GM19395 (cell line): ENCODE measurements around the gene CIPC.

ENCODE experiments used
- ATAC-seq: cut with Tn5 transposase; IDR thresholded peaks from one replicate; pipeline ENCODE4 v1.9.1; 2021; ENCODE audit warnings: mild to moderate bottlenecking, moderate library complexity; ENCODE audit not compliant: unreplicated experiment

The CIPC gene

GRCh38 chr14:77100961-77101360 lies 2.9 kb downstream of the CIPC start:
- ATAC-seq = no peak

GRCh38 chr14:77102154-77102553 lies 4.1 kb downstream of the CIPC start:
- no peak for ATAC-seq

DNA sequence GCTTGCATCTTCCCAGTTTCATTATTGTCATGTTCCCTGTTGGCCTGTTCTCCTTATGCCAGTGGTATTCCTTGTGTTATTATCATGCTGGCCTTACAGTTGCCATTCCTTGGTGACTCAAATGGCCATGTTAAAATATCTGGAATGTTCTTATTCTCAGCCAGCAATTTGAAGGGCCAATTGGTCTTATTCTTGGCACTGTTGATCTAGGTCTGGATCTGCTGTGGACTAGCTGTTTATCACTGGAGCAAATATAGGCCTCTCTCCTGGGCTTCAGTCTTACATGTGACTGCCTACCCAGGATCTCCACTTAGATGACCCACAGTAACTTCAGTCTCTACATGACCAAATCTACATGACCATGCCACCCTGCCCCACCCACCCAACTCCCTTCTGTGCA lies 5.4 kb downstream of the CIPC start:
- ATAC-seq = no peak

DNA sequence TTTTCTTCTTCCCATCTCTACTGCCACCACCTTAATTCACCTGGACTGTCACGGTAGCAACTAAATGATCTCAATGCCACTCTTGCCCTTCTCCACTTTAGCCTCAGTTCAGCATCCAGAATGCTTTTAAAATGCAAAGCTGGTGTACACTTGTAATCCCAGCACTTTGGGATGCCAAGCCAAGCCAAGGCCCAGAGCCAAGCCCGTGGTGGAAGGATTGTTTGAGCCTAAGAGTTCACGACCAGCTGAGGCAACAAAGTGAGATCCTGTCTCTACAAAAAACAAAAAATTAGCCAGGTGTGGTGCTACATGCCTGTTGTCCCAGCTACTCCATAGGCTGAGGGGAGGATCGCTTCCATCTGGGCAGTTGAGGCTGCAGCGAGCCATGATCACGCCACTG lies 5.9 kb downstream of the CIPC start:
- no peak for ATAC-seq

- ATAC-seq = no peak
These were observed 6.3 kb downstream of the CIPC start for GRCh38 chr14:77104393-77104792.

DNA sequence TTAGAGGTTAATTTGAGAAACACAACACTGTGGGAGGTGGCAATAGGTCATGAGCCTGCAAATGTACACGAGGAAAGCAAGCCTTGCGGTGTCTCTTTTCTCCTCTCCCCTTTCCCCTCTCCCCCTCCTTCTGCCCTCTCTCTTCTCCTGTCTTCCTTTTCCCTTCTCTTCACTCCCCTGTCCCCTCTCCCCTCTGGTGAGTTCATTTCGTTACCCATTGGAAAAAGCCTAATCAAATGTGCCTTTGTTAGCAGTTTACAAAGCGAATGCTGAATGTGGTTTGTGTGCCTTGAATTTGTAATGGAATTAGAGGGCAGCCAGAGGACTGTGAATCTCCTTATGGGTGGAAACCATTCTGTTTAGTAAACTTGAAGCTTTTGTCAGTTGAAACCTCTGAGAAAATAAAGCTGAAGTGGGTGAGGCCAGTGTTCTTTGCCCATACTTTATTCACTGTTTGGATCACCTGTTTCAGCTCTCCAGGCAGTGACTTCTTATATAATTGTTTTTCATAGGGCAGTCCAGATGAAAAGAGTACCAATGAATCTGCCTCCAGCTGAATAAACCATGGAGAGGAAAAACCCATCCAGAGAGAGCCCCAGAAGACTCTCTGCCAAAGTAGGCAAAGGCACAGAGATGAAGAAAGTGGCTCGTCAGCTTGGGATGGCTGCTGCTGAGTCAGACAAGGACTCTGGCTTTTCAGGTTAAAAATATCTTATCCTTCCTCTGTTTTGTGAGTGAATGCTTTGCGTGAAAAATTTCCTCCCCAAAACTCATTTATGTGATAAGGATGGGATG lies 7.3 kb downstream of the CIPC start:
- no peak for ATAC-seq

DNA sequence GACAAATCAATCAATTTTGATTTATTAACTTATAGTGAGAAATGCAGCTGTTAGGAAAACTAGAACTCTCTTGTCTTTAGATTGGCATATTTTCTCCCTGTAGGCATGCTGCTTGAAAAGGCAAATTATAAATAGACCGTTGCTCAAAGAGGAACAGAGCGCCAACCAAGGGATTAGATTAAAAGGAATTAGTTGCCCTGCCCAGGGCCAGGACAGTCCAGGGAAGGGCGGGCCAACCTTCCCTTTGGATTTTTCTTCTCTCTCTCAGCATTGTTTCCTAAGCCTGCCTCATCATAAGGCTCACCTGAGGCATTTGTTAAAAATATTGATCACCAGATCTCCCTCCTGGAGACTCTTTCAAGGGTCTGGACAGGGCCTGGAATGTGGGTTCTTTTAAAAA lies 8.6 kb downstream of the CIPC start:
- ATAC-seq = no peak

DNA sequence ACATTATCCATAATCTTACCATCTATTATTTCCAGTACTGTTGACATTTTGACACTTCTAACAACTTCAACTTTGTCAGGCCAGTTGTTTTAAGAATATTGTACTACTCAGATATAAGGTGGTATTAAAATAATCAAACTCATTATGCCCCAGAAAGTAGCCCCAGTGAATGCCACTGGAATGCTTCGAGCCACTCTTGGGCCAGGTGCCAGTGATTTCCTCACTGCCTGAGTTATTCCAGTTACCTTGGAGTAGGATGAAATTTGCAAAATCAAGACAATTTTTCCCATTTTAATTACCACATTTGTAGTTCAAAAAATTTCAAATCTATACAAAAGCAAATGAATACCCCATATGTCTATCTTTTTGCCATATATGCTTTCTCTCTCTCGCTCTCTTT lies 9.2 kb downstream of the CIPC start:
- ATAC-seq = no peak

- ATAC-seq = no peak
These were observed 10.7 kb downstream of the CIPC start for GRCh38 chr14:77108753-77109152.

DNA sequence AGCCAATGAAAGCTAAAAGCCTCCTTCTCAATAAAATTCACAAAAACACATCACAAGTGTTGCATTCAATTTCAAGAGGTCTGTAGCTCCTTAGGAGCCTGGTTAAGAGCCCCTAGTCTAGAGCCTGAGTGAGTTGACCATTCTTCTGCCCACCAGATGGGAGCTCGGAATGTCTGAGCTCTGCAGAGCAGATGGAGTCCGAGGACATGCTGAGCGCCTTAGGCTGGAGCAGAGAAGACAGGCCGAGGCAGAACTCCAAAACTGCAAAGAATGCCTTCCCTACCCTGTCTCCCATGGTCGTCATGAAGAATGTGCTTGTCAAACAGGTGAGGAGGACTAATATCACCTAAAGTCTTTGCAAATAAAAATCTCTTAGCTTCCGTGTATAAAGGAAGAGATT lies 11.6 kb downstream of the CIPC start:
- ATAC-seq = no peak

DNA sequence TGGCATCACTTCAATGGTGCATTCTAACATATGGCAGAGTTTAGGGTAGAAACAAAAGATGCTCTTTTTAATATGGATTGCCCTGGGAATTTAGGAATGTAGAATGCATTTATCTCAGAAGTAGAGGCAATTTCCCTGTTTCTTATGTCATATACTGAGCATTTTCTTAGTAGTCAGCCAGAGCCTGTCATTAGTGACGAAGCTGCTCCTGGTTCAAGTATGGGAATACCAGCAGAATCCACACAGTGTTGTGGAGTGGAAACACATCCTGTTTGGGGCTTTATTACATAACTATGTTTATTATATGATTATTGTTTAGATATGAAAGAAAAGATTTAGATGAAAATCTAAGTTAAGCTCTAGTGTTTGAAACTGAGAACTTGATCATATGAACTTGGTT lies 12.2 kb downstream of the CIPC start:
- no peak for ATAC-seq

DNA sequence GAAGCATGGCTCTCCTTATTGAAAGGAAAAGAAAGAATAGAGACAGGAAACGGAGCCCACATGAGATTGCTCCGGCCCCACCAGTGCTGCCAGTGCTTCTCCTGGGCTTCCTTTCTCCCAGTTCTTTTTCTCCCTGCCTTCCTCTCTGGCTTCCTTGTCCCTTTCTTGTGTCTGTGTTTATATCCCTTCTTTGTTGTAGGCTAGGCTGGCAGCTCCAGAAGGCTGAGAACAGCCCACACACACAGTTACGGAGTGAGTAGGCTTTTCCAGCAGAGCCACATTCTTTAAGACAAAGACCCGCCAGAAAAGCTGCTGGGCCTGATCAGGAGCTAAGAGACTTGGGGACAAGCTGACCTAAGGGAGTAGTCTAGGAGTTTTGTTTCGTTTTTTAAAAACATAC lies 13.0 kb downstream of the CIPC start:
- ATAC-seq = no peak

GRCh38 chr14:77113644-77114043 lies 15.6 kb downstream of the CIPC start:
- ATAC-seq = no peak

DNA sequence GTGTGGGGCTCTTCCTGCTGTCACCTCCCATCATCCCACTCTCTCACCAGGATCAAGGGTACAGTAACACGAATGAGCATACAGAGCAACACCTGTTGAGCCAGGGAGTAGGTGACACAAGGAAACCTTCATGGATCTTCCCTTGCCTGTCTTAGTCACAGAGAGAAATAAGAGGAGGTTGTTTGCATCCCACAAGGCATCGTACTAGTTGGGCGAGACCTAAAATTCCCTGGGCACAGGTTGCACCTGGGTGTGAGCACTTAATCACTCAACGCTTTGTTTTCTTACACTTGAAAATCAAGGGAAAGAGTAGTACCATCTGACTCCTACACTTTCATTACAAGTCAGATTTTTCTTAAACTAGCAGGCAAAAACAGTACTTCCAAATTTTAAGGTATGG lies 16.6 kb downstream of the CIPC start:
- no peak for ATAC-seq

DNA sequence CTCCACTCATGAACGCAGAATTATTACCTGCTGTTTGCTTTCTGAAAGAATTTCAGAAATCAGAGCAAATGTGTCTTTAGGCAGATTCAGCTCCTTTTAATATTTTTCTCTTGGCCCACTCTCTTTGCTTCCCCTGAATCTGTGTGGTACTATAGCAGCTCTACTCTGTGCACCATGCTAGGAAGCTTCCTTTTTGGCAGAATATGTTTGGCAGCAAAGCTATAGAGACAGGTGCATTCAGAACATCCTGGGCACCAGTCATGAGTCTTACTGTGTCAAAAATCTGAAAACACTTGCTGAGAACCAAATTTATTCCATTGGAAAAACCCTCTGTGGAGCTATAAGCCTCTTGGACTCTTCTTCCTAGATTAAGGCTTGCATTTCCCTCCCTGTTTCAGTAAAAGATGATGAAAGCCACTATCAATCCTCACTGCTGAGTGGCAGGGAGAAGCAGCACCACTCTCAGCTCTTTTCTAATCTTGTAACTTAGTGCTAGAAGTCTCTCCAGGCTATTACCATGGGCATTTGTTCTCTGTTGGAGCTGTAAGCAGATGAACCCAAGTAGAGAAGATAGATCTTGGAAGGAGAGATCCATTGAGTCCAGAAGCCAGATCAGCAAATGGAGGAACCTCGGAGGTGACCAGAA lies 18.2 kb downstream of the CIPC start:
- ATAC-seq = no peak

DNA sequence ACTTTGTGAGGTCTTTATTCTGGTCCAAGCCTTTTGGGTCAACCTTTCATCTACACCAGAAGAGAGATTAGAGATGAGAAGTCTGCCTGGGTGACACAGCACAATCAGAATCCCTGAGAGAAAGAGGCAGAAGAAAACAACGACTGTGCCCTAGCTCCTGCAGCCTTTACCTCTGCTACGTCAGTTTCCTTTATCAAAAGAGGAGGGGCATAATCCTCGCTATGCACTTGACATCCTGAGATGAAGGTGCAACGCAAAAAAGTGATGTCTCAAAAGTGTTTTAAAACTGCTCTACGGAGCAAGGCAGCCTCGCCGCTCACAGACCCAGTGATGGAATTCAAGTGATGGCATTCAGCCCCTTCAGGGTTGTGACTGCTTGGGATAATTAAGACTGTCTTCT lies 21.8 kb downstream of the CIPC start:
- no peak for ATAC-seq

GRCh38 chr14:77120771-77121743 lies 23.0 kb downstream of the CIPC start:
- ATAC-seq = peak; percentile 91

DNA sequence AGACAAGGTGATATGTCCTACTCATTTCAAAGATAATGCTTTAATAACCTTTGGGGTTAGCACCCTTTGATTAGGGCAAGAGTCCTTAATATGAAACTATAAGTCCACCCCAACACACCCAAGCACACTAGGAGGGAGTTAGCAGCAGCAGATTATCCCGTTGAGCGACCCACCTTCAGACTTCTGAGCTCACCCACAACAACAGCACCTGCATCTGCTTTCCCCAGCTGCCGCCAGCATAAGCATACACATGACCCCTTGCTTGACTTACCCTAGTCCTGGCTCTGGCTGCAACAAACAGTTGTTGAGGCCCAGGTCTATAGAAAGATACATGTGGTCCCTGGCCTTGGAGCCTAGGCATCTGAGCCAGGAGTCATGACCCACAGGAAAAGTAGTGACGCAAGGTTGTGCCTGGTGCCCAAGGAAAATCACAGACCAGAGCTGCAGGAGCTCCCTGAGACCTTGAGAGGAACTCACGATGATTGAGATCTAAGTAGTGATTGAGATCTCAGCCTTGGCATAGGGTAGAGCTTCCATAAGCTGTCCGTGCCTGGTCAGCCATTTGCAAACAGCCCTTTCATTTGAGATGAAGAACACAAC lies 24.6 kb downstream of the CIPC start:
- no peak for ATAC-seq

DNA sequence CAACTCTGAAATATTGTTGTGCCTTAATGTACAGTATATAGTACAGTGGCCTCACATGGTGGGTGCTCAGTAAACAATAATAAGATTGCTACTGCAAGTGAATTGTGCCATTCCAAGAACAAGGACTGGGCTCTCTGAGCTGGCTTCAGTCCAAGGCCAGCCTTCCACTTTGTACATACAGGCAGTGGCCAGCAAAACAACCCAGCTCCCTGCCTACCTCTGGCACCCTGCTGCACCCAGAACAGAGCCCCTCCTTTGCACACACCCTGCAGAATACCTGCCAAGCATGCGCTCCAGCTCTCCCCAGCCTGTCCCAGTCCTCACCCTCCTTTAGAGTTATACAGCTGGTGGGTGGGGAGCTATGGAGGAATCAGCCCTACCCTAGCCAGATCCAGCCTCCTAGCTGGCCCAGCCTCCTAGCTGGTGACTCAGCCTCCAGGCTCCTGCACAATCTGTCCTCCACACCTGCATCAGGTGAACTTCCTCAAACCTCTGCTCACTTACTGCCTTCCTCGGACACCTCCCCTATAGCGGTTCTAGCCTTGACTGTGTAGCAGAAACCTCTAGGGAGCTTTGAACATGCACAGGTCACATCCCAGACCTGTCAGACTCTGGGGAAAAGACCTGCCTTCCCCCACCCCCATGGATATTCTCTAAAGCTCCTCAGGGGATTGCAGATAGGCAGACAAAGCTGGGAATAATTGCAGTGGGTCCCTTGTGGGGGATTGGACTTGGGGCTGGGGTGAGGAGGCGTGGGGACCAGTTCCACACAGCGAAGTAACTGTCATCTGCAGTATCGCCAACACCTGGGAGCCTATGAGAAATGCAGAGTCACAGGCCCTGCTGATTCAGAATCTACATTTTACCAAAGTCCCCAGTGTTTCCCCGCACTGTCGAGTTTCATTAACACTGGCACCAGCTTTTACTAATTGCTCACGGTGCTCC lies 25.6 kb downstream of the CIPC start:
- ATAC-seq = no peak
